Right ventricle myocardium inferior (tissue), 1 donor: Measurements from ENCODE around the gene RFX6. TPM values are rescaled to one million over a fixed set of nuclear protein-coding genes. Genes with fewer than 3 reads are reported as not detected.
"Not testable (repeated sequence)": the region's sequence is repeated elsewhere in the genome, so short reads cannot be mapped to it uniquely, and the experiment has no call there.

Source experiments
- ATAC-seq: fragments of 200-7000 bp; cut with Tn5 transposase; one replicate; pipeline ENCODE4 v1.9.1; 2020; ENCODE audit warnings: mild to moderate bottlenecking, moderate library complexity
- DNase-seq: peaks from one replicate; pipeline ENCODE4 v3.0.0; 2021; ENCODE audit errors: missing footprints
- intact Hi-C: fragments of 100-400 bp; cut with DNase I; formaldehyde crosslinking; loops from one replicate; pipeline ENCODE4 v1.11.0; 2022
- long read RNA-seq: library from polyadenylated mRNA; unstranded; transcript quantifications from one replicate; pipeline ENCODE4 v2.0.0, GENCODE V29; 2021
- total RNA-seq: library from RNA; stranded (reverse); fragmentation: NEBNext Ultra II Directional; extraction: Animal tissue kit (Norgen Biotek cat#: 25700); gene quantifications from one replicate; pipeline ENCODE4 v1.2.1, GENCODE V29; 2021
- donor health status: DM: no; HTN: yes; CAD: no; lungs with severe emphysema.

The RFX6 gene, protein sequence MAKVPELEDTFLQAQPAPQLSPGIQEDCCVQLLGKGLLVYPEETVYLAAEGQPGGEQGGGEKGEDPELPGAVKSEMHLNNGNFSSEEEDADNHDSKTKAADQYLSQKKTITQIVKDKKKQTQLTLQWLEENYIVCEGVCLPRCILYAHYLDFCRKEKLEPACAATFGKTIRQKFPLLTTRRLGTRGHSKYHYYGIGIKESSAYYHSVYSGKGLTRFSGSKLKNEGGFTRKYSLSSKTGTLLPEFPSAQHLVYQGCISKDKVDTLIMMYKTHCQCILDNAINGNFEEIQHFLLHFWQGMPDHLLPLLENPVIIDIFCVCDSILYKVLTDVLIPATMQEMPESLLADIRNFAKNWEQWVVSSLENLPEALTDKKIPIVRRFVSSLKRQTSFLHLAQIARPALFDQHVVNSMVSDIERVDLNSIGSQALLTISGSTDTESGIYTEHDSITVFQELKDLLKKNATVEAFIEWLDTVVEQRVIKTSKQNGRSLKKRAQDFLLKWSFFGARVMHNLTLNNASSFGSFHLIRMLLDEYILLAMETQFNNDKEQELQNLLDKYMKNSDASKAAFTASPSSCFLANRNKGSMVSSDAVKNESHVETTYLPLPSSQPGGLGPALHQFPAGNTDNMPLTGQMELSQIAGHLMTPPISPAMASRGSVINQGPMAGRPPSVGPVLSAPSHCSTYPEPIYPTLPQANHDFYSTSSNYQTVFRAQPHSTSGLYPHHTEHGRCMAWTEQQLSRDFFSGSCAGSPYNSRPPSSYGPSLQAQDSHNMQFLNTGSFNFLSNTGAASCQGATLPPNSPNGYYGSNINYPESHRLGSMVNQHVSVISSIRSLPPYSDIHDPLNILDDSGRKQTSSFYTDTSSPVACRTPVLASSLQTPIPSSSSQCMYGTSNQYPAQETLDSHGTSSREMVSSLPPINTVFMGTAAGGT
- total RNA-seq, result not detected
- long read RNA-seq, result 0 reads

DNA sequence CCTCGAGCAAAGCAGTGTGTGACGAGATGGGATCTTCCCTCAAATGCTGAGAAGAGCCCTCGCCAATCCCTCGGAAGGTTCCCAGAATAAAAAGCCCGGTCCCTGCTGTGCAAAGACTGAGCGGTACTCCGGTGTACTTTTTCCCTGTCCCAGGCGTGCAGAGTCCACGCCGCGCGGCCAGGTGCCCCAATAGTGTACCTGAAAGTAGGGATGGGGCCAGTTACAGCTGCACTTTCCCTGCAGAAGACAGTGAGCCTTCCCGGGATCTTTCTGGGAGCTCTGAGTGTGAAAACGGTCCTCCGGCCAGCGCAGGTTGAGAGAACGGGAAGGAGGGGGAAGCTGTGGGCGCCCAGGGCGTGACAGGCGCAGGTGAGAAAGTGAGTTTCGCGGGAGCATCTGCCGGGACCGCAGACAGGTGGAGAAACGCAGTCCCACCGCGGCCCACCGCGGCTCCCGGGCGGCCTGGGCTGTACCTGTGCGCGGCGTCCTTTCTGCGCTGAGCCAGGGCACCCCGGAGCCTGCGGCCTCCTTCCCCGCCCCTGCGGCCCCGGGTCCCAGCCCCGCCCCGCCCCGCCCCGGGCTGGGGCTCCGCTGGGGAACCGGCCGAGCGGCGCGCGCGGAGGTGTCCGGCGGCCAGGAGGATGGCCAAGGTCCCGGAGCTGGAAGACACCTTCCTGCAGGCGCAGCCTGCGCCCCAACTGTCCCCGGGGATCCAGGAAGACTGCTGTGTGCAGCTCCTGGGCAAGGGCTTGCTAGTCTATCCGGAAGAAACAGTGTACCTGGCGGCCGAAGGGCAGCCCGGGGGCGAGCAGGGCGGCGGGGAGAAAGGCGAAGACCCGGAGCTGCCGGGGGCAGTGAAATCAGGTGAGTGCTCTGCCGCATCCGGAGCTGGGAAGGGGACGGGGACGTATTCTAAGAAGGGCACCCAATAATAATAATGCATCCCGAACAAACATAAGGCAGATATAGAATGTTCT, at the start of gene RFX6:
RFX6 (plus strand) TSS at position 608 of the 977 bp plus-strand sequence; CDS start at position 642, 34 bp downstream.
- DNase-seq (peak; percentile 45), ATAC-seq (no peak)
- intact Hi-C loops, result no loop called here

GRCh38 chr6:116827561-116828240, 49.3 kb upstream of the RFX6 start:
- intact Hi-C loops, result no loop called here
- DNase-seq, result no peak
- no peak for ATAC-seq

DNA sequence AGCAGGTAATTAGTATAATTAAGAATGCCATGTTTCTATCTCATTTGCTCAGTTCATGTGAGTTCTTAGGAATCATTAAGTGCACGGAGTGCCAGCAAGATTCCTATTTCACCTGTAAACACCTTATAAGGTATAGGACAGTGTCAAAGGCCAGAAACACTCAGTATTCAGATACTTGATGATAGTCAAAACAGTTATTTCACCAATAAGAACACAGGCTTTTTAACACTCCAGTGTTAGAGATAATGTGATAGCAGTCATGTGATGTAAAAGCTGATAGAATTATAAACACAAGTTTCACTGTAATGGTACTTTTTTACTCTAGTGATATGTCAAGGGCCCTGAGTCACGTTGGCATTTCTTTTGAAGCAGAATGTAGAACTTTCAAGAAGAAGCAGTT, 48.1 kb upstream of the RFX6 start, which contains the start of gene GPRC6A:
GPRC6A (minus strand) TSS at position 101 of the 400 bp plus-strand sequence; CDS start at position 31, 70 bp downstream.
- intact Hi-C loops, result no loop called here
- ATAC-seq (no peak), DNase-seq (no peak)

GRCh38 chr6:116834526-116834925, 42.5 kb upstream of the RFX6 start:
- DNase-seq, ATAC-seq, intact Hi-C loops: not testable (repeated sequence)

DNA sequence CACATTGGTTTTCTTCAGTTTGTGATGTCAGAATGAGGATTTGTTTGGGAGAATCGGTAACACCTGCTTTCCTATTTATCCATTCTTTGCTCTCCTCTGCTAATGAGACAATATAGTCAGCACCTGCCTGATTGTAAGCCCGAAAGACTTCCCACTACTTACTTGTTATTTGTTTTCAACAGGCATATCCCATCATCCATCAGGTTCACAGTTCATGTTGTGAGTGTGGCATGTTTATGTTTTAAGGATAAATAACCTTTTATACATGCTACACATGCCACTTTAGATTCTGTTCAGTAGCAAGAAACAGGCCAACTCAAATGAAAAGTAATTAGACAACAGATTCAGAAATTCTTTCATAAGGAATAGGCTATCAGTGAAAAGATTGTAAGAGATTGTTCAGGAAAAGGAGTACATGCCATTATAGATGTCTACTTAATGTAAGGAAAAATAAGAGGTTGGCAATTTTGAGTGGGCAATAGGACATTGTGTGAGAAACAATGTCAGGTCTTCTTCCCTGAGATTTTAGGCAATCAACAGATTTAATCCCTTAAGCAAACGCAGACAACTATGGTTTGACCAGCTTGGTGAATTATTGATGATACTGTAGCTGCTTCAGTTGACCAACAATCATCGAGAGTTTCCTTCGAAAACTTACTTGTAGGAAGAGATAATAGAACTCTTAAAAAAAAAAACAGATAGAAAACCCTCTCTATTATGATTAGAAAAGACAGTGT, 40.3 kb upstream of the RFX6 start:
- DNase-seq (no peak), ATAC-seq (no peak)
- intact Hi-C loops, result no loop called here

DNA sequence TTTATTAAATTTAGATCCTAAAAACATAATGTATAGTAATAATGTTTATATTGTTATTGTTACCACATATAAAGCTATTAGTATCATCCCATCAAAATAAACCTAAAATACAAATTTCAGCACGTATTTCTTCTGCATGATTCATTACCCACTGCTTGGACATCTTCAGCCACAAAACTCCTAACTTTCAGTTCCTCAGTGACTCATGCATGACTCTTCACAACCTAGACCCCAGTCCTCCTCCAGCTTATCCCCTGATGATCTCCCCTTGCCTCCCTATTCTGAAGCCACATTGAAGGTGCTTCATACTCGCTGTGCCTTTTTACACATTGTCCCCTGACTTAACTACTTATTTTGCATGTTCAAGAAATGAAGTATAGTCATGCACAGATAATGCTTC, 37.0 kb upstream of the RFX6 start:
- no peak for ATAC-seq
- DNase-seq, result no peak
- intact Hi-C loops, result no loop called here

GRCh38 chr6:116842459-116842858, 34.6 kb upstream of the RFX6 start:
- no peak for DNase-seq
- no peak for ATAC-seq
- intact Hi-C loops, result no loop called here

DNA sequence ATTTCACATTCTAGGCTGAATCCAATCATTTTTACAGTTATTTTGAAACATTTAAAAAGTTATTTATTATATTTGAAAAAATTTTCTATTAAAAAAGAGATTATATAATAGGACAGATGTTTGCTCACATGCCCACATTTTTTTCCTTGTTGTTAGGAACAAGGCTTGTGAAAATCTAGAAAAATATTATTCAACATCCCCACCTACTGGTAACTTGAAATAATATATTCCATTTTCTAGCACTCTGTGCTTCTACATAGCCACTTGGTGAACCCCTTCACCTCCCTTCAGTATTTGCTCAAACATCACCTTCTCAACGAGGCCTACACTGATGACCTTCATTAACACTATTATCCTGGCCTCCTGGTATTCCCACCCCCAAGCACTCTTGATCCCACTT, 29.8 kb upstream of the RFX6 start:
- peak; percentile 23 for ATAC-seq
- intact Hi-C loops, result no loop called here
- no peak for DNase-seq

DNA sequence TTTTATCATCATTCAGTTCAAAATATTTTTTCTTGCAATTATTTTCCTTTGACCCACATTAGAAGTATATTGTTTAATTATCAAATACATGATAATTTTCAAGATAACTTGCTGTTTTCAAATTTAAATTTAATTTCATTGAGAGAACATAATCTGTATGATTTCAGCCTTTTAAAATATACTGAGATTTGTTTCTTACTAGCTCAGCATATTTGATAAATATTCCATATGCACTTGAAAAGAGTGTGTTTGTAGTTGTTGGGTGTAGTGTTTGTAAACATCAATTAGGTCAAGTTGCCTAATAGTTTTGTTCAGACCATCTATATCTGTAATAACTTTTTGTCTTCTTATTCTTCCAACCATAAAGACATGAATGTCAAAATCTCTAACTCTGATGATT, 19.0 kb upstream of the RFX6 start:
- intact Hi-C loops, result no loop called here
- DNase-seq (no peak), ATAC-seq (no peak)

GRCh38 chr6:116859264-116859663, 17.8 kb upstream of the RFX6 start:
- DNase-seq, result no peak
- intact Hi-C loops, result no loop called here

DNA sequence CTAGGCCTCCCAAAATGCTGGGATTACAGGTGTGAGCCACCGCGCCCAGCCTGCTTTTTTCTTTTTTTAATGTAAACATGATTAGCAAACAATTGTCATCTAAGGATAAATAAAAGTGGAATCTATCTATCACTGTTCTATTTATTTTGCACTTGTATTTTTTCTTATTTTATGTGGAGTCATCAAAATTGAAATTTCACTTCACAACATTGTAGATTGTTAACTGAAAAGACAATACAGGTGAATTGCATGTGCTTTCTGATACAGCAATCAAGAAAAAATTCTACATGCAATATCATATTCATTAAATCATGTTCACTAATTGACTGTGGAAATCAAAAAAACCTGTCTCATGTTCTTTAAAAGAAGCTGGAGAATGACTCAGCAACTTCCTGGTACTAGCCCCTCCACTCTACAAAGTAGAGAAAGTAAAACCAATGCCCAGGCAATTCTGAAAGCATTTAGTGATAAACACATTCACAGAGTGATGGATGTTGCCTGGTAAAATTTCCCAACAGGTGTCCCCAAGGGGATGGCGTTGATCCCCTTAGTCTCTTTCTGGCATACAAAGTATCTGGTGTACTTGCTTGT, 10.7 kb upstream of the RFX6 start:
- intact Hi-C loops, result no loop called here
- no peak for DNase-seq
- ATAC-seq, result no peak

More at GRCh38 chr6:116859264-116859663, 17.8 kb upstream of the RFX6 start:
- no peak for ATAC-seq

GRCh38 chr6:116872771-116873170, 4.3 kb upstream of the RFX6 start:
- DNase-seq, result no peak
- intact Hi-C loops, result no loop called here
- ATAC-seq, result no peak

DNA sequence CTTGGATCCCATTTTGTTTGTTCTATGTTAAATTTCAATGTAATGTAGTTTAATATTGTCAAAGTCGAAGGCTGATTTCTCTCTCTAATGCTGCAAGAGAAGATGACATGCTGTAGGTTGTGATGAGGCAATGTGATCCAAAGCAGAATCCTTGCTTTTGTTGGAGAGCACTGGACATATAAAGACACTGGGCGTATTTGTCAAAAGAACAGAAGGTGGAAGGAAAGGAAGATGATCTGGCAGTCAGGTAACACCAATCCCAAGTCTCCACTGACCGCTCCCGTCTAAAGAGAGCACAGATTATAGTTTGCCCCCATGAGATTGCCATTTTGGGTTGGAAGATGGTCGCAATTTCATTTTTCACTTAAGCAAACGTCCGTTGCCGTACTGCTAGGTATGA, 935 bp upstream of the RFX6 start:
- no peak for DNase-seq
- intact Hi-C loops, result no loop called here
- ATAC-seq, result no peak

GRCh38 chr6:116877743-116878142, 701 bp downstream of the RFX6 start:
- DNase-seq, result peak; percentile 25
- ATAC-seq, result no peak
- intact Hi-C loops, result no loop called here

DNA sequence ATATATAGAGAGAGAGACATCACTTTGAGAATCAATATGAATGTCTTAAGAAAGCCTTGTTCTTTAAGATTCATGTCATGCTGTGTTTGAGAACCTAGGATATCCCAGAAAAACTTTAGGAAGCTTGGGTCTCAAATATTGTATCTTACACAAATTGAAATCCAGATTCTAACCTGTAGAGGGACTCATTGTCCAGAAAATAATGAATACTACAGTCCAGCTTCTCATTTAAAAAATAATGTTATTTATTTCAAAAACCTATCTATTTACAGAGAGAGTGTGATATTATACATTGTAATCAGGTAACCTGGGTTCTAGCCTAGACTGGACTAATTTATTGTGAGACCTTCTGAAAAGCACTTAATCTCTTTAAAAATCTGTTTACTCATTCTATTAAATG, 4.2 kb downstream of the RFX6 start:
- DNase-seq, result no peak
- intact Hi-C loops, result loop anchor here (5.0 kb wide), 1 partner anchor 386 kb away; the partner anchor contains the start of gene VGLL2
- no peak for ATAC-seq

DNA sequence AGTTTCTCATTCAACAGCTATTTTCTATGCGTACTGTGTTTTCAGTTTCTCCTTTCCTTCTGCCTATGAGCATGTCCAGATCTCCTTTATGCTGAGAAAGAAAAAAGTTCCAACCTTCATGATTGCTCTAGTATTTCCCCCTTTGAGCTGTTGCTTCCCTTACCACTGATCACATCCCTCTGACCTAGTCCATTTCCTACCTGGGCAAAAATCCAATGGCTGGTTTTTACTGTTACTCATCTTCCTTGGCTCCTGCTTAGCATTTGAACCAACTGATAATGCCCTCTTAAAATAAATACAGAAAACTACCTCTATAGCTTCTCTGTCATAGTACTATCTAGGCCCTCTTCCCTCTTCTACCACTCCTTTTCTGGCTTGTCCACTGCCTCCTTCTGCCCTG, 6.0 kb downstream of the RFX6 start:
- DNase-seq (no peak), ATAC-seq (no peak)
- intact Hi-C loops, result loop anchor here (5.0 kb wide), 1 partner anchor 384 kb away; the partner anchor contains the start of gene VGLL2

DNA sequence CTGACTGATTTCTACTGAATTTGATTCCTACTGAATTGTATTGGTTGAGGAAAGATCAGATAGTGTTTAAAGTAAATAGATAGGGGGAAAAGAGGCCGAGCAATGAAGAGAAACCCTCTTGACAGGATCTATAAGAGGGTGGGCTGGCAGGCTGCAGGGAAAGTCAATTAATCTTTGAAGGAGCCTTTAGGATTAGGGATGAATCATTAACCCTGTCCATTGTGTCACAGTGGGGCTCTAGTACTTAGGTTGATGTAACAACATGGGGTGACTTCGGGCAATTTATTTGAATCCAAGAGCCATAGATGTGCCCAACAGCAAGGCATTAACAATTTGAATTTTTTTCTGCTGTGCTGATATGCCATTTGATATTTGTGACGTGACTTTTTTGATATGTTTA, 7.5 kb downstream of the RFX6 start:
- DNase-seq (no peak), ATAC-seq (no peak)
- intact Hi-C loops, result loop anchor here (5.0 kb wide), 1 partner anchor 383 kb away; the partner anchor contains the start of gene VGLL2
